K562 (cell line): ENCODE results near the gene SIGMAR1. TPM values are rescaled to one million over a fixed set of nuclear protein-coding genes. Genes with fewer than 3 reads are reported as not detected.

Experiments used
- ATAC-seq: fragments of 200-7000 bp; cut with Tn5 transposase; 3 replicates; pipeline ENCODE4 v1.9.1; 2020; ENCODE audit warnings: moderate library complexity
- BruUV-seq: library from RNA; stranded (reverse); fragments of 400-500 nt; replicated peaks from 2 replicates; lab custom pipeline; 2021; lab: Mats Ljungman, UMichigan
- CTCF ChIA-PET: fragments of 300-600 bp; formaldehyde crosslinking; extraction: SDS; loops from one replicate; lab custom pipeline; 2021; ENCODE audit warnings: low intra/inter-chr PET ratio; lab: Yijun Ruan, JAX
- POLR2A ChIA-PET: fragments of 300-600, 350-650 bp; sonication (Branson Sonifier 250); formaldehyde crosslinking; extraction: SDS; loops from one replicate; lab custom pipeline; 2021; ENCODE audit warnings: antibody characterized with exemption, inconsistent platforms; lab: Yijun Ruan, JAX
- DNase-seq, 4 experiments: peaks; one replicate each; pipeline versions ENCODE4 v3.0.0 to v3.0.0-alpha.2; 2011 to 2018; ENCODE audit warnings: low spot score in 3 of 4, mixed read lengths in 3 of 4; ENCODE audit errors: extremely low read depth in 1 of 4
- FAIRE-seq: peaks from 2 replicates; lab custom pipeline; 2011; peaks lifted over from hg19 to GRCh38; lab: Jason Lieb, UNC
- H2AFZ ChIP-seq: 2 replicates; pipeline ENCODE4 v1.6.0; 2011; ENCODE audit warnings: low read depth, low read length, control low read depth, inconsistent platforms
- H3K27ac ChIP-seq: fragments of 200-600 bp; 3 replicates; pipeline ENCODE4 v1.8.0; 2011; ENCODE audit warnings: low read depth, mild to moderate bottlenecking, control low read depth, inconsistent platforms, low read length, moderate library complexity, mixed read lengths; ENCODE audit errors: extremely low read depth
- H3K27me3 ChIP-seq, 2 experiments: fragments of 300-600 bp in 1 of 2; 2 replicates in 1 of 2; 3 replicates in 1 of 2; pipeline versions ENCODE4 v1.6.0 to v1.8.0; 2011; ENCODE audit warnings: inconsistent platforms in 2 of 2, low read length in 2 of 2, mild to moderate bottlenecking in 1 of 2, mixed read lengths in 1 of 2, moderate library complexity in 1 of 2; ENCODE audit not compliant: control insufficient read depth in 2 of 2, insufficient read depth in 2 of 2
- H3K36me3 ChIP-seq: fragments of 300-600 bp; 3 replicates; pipeline ENCODE4 v1.8.0; 2011; ENCODE audit warnings: mild to moderate bottlenecking, low read length, inconsistent platforms; ENCODE audit not compliant: control insufficient read depth, insufficient read depth
- H3K4me1 ChIP-seq, 2 experiments: fragments of 200-600 bp in 1 of 2; replicated peaks in 1 of 2; 2 replicates in 1 of 2; 3 replicates in 1 of 2; pipeline versions ENCODE4 v1.5.1 to v1.8.0; 2011; ENCODE audit warnings: inconsistent platforms in 2 of 2, low read length in 2 of 2, mild to moderate bottlenecking in 1 of 2, mixed read lengths in 1 of 2, moderate library complexity in 1 of 2; ENCODE audit not compliant: control insufficient read depth in 2 of 2, insufficient read depth in 2 of 2
- H3K4me2 ChIP-seq: 2 replicates; pipeline ENCODE4 v1.6.1; 2011; ENCODE audit warnings: low read length, control low read depth, inconsistent platforms, mixed read lengths; ENCODE audit not compliant: insufficient read depth
- H3K4me3 ChIP-seq: fragments of 200-600 bp; sonication (generic), shearing (Covaris generic); 2 replicates; pipeline ENCODE4 v1.5.1; 2016; ENCODE audit warnings: control low read depth, inconsistent platforms
- H3K79me2 ChIP-seq: fragments of 200-600 bp; 3 replicates; pipeline ENCODE4 v1.8.0; 2011; ENCODE audit warnings: low read length, inconsistent platforms; ENCODE audit not compliant: control insufficient read depth, insufficient read depth
- H3K9ac ChIP-seq, 2 experiments: 2 replicates each; pipeline versions ENCODE4 v1.6.0 to v1.6.1; 2011; ENCODE audit warnings: low read depth in 2 of 2, low read length in 2 of 2, control low read depth in 1 of 2, inconsistent platforms in 1 of 2, mild to moderate bottlenecking in 1 of 2, mixed read lengths in 1 of 2; ENCODE audit not compliant: insufficient read depth in 1 of 2
- H3K9me1 ChIP-seq: one replicate; pipeline ENCODE4 v1.6.0; 2011; ENCODE audit warnings: inconsistent platforms, mild to moderate bottlenecking, low read length, moderate library complexity; ENCODE audit not compliant: control insufficient read depth, insufficient read depth
- H3K9me3 ChIP-seq: replicated peaks from 2 replicates; pipeline ENCODE4 v1.5.1; 2011; ENCODE audit warnings: low read depth, low read length, inconsistent platforms; ENCODE audit not compliant: control insufficient read depth, insufficient read depth
- H4K20me1 ChIP-seq: replicated peaks from 2 replicates; pipeline ENCODE4 v1.6.1; 2011; ENCODE audit warnings: low read length, inconsistent platforms, mixed read lengths; ENCODE audit not compliant: control insufficient read depth, insufficient read depth
- BRF1 ChIP-seq: IDR thresholded peaks from 3 replicates; pipeline ENCODE4 v1.6.1; 2011; ENCODE audit warnings: borderline replicate concordance, mild to moderate bottlenecking; ENCODE audit not compliant: insufficient read length; ENCODE audit errors: extremely low read depth
- DLX4 ChIP-seq: fragments of 250-450 bp; sonication (Bioruptor Pico); IDR thresholded peaks from 2 replicates; pipeline ENCODE4 v1.6.1; 2021; ENCODE audit warnings: mild to moderate bottlenecking
- MNT ChIP-seq, 2 experiments: fragments of 450-650 bp; conservative IDR thresholded peaks; 2 replicates each; pipeline ENCODE4 v1.6.1; 2017; ENCODE audit warnings: mild to moderate bottlenecking in 2 of 2, moderate library complexity in 2 of 2
- MXI1 ChIP-seq: IDR thresholded peaks from 2 replicates; pipeline ENCODE4 v1.6.1; 2011; ENCODE audit warnings: low read depth, mild to moderate bottlenecking, improper control_type of control experiment, low read length
- SIN3A ChIP-seq, 2 experiments: fragments of 150-350 bp in 1 of 2; IDR thresholded peaks; 2 replicates each; pipeline ENCODE4 v1.6.1; 2011 to 2016; ENCODE audit warnings: borderline replicate concordance in 2 of 2, low read depth in 2 of 2, low read length in 2 of 2, mild to moderate bottlenecking in 2 of 2, moderate library complexity in 2 of 2; ENCODE audit not compliant: control insufficient read depth in 1 of 2
- SMARCA4 ChIP-seq: fragments of 450-650 bp; IDR thresholded peaks from 2 replicates; pipeline ENCODE4 v1.6.1; 2016
- ZKSCAN1 ChIP-seq: fragments of 150-350 bp; IDR thresholded peaks from 2 replicates; pipeline ENCODE4 v1.6.1; 2016; ENCODE audit warnings: low read depth, low read length
- WGBS: fragments of 100-300 bp; shearing (Covaris generic); methylation state at CpG from one replicate; pipeline ENCODE4 v1.1.6; 2016; ENCODE audit warnings: low coverage, mixed read lengths; ENCODE audit not compliant: insufficient coverage; ENCODE audit errors: missing lambda C conversion rate; 5-methylcytosine and 5-hydroxymethylcytosine counted together
- in situ Hi-C: fragments of 300-500 bp; cut with MboI; formaldehyde crosslinking; loops from 4 replicates; pipeline ENCODE4 v1.15.0; 2018; ENCODE audit warnings: inconsistent platforms, mixed read lengths
- intact Hi-C: fragments of 100-400 bp; cut with micrococcal nuclease; formaldehyde crosslinking; loops from 2 replicates; pipeline ENCODE4 v1.14.2; 2022
- polyA plus RNA-seq, 8 experiments: library from polyadenylated mRNA; depleted of rRNA in 4 of 8; stranded (reverse) in 5 of 8; unstranded in 3 of 8; fragments of >200 nt; fragmentation: Nextera tagmentation in 2 of 8; fragmentation: Illumina TruSeq in 1 of 8; extraction: Ambion mirVana in 2 of 8; extraction: Trizol in 1 of 8; gene quantifications; 2 replicates each; pipeline versions ENCODE4 v1.2.1 to v1.2.3, GENCODE V29; 2011 to 2014; ENCODE audit warnings: inconsistent platforms in 1 of 8, missing spikeins in 1 of 8
- total RNA-seq, 7 experiments: library from RNA; depleted of rRNA in 6 of 7; stranded (reverse); fragments of >200 nt in 6 of 7; fragmentation: Illumina TruSeq in 2 of 7; extraction: Trizol in 2 of 7; gene quantifications; 2 replicates each; pipeline versions ENCODE4 v1.2.1 to v1.2.3, GENCODE V29; 2011 to 2021; ENCODE audit warnings: low replicate concordance in 1 of 7
- TF ChIP-seq, protein P1 (sequence below), 2 experiments: fragments of 150-350 bp in 1 of 2; IDR thresholded peaks; 2 replicates each; pipeline ENCODE4 v1.6.1; 2012 to 2016; ENCODE audit warnings: low read depth in 2 of 2, low read length in 2 of 2, mild to moderate bottlenecking in 1 of 2, moderate library complexity in 1 of 2
- TF ChIP-seq, protein P2 (sequence below): fragments of 450-650 bp; IDR thresholded peaks from 2 replicates; pipeline ENCODE4 v1.6.1; 2016; ENCODE audit warnings: borderline replicate concordance

Gene SIGMAR1
- total and polyA plus RNA-seq, 9 of the 15 experiments (the other 6 are each of a cell fraction or from before 2014, with no cell fraction given): 6.9 to 80.0 (median 35.2) TPM

GRCh38 chr9:34652602-34653000, 15.0 kb upstream of the SIGMAR1 start:
- no peak for FAIRE-seq
- ATAC-seq: 0 out of 3 replicates have a peak, but pooled peaks have one; percentile 6
- peak overlapping the region; percentile 72 for H3K27ac ChIP-seq
- no peak for DNase-seq
- no TSS peak for BruUV-seq
- WGBS: 22% methylated on average over 5 of the region's 5 CpGs
- H3K9ac ChIP-seq: peak overlapping the region; percentile 47 to 87; a peak in 3 of 4 replicates
- H3K36me3 ChIP-seq: peaks cover 27% of the 10 kb centered on the region; the same call in 2 of the 3 replicates
- intact Hi-C loops (no loop called here), in situ Hi-C loops (no loop called here)
- peak overlapping the region; percentile 98 for H3K4me2 ChIP-seq
- peaks cover 36 to 48% of the 10 kb centered on the region in 2 experiments for H3K4me1 ChIP-seq
- H2AFZ ChIP-seq: peak overlapping the region; percentile 76
- CTCF ChIA-PET: interaction anchor here (0.8 kb wide), 1 partner anchor 50 kb away, joined by 3 read pairs; no protein-coding TSS in a partner anchor
- peak; percentile 63; the same call in 1 of the 2 replicates for TF ChIP-seq MXI1
- peak in 1 of 2 experiments; percentile 56; a peak in 2 of 4 replicates for TF ChIP-seq SIN3A (IDR thresholded peaks at IDR 0.05; ENCODE audit: borderline replicate concordance in 2 of 2, control insufficient read depth in 1 of 2, low read depth in 2 of 2, low read length in 2 of 2)
- TF ChIP-seq ZKSCAN1: no peak
- peak; percentile 42 to 59; a peak in 3 of 4 replicates for TF ChIP-seq MNT (conservative IDR thresholded peaks at IDR 0.05)
- TF ChIP-seq DLX4: no peak
- TF ChIP-seq, protein P1, sequence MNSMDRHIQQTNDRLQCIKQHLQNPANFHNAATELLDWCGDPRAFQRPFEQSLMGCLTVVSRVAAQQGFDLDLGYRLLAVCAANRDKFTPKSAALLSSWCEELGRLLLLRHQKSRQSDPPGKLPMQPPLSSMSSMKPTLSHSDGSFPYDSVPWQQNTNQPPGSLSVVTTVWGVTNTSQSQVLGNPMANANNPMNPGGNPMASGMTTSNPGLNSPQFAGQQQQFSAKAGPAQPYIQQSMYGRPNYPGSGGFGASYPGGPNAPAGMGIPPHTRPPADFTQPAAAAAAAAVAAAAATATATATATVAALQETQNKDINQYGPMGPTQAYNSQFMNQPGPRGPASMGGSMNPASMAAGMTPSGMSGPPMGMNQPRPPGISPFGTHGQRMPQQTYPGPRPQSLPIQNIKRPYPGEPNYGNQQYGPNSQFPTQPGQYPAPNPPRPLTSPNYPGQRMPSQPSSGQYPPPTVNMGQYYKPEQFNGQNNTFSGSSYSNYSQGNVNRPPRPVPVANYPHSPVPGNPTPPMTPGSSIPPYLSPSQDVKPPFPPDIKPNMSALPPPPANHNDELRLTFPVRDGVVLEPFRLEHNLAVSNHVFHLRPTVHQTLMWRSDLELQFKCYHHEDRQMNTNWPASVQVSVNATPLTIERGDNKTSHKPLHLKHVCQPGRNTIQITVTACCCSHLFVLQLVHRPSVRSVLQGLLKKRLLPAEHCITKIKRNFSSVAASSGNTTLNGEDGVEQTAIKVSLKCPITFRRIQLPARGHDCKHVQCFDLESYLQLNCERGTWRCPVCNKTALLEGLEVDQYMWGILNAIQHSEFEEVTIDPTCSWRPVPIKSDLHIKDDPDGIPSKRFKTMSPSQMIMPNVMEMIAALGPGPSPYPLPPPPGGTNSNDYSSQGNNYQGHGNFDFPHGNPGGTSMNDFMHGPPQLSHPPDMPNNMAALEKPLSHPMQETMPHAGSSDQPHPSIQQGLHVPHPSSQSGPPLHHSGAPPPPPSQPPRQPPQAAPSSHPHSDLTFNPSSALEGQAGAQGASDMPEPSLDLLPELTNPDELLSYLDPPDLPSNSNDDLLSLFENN (IDR thresholded peaks at IDR 0.05; ENCODE audit: low read depth in 2 of 2, low read length in 2 of 2): no peak
- TF ChIP-seq, protein P2, sequence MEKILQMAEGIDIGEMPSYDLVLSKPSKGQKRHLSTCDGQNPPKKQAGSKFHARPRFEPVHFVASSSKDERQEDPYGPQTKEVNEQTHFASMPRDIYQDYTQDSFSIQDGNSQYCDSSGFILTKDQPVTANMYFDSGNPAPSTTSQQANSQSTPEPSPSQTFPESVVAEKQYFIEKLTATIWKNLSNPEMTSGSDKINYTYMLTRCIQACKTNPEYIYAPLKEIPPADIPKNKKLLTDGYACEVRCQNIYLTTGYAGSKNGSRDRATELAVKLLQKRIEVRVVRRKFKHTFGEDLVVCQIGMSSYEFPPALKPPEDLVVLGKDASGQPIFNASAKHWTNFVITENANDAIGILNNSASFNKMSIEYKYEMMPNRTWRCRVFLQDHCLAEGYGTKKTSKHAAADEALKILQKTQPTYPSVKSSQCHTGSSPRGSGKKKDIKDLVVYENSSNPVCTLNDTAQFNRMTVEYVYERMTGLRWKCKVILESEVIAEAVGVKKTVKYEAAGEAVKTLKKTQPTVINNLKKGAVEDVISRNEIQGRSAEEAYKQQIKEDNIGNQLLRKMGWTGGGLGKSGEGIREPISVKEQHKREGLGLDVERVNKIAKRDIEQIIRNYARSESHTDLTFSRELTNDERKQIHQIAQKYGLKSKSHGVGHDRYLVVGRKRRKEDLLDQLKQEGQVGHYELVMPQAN: peak; percentile 12
- no peak for TF ChIP-seq BRF1
- 0 out of 2 replicates have a peak, but pooled peaks have one; percentile 4 for TF ChIP-seq SMARCA4
- no peaks in the 10 kb centered on the region for H3K27me3 ChIP-seq
- H3K79me2 ChIP-seq: peaks cover 11% of the 10 kb centered on the region
- peaks cover 7% of the 10 kb centered on the region for H3K9me1 ChIP-seq
- POLR2A ChIA-PET: interaction anchor here (2.6 kb wide), 1 partner anchor 8 kb away, joined by 13 read pairs; no protein-coding TSS in a partner anchor
- H4K20me1 ChIP-seq: no peaks in the 10 kb centered on the region
- no peaks in the 10 kb centered on the region for H3K9me3 ChIP-seq
- peak overlapping the region; percentile 34 for H3K4me3 ChIP-seq
